ENCODE data around the gene CSNK1G2.
"Not testable (repeated sequence)": the region's sequence is repeated elsewhere in the genome, so short reads cannot be mapped to it uniquely, and the experiment has no call there.

The CSNK1G2 gene

GRCh38 chr19:1969176-1970002, 28.4 kb downstream of the CSNK1G2 start:
- DNase-seq: no peak

GRCh38 chr19:1970003-1970805, 29.2 kb downstream of the CSNK1G2 start:
- no peak for DNase-seq

GRCh38 chr19:1970806-1971502, 30.0 kb downstream of the CSNK1G2 start:
- DNase-seq: no peak

- no peak for DNase-seq
Measured at GRCh38 chr19:1974381-1975161, 33.6 kb downstream of the CSNK1G2 start.

- DNase-seq: no peak
Measured at GRCh38 chr19:1975162-1975480, 34.1 kb downstream of the CSNK1G2 start.

- DNase-seq: no peak
Measured at GRCh38 chr19:1977120-1977519, 36.1 kb downstream of the CSNK1G2 start.

GRCh38 chr19:1978346-1978894, 37.4 kb downstream of the CSNK1G2 start:
- no peak for DNase-seq

GRCh38 chr19:1979017-1979416, 38.0 kb downstream of the CSNK1G2 start:
- DNase-seq: no peak

- no peak for DNase-seq
Measured at GRCh38 chr19:1979642-1980041, 38.7 kb downstream of the CSNK1G2 start.

- DNase-seq: no peak
Measured at GRCh38 chr19:1980091-1980808, 39.3 kb downstream of the CSNK1G2 start.

- DNase-seq: no peak
Measured at GRCh38 chr19:1980809-1981181, 39.8 kb downstream of the CSNK1G2 start.

GRCh38 chr19:1981253-1981652, 40.3 kb downstream of the CSNK1G2 start:
- DNase-seq: no peak

- DNase-seq: no peak
Measured at GRCh38 chr19:1984357-1984756, 43.4 kb downstream of the CSNK1G2 start.

GRCh38 chr19:1985588-1986356, 44.8 kb downstream of the CSNK1G2 start:
- DNase-seq: no peak

- DNase-seq: no peak
Measured at GRCh38 chr19:1986357-1987162, 45.6 kb downstream of the CSNK1G2 start.

GRCh38 chr19:1987197-1988187, 46.5 kb downstream of the CSNK1G2 start:
- no peak for DNase-seq

- not testable (repeated sequence) for DNase-seq
Measured at GRCh38 chr19:1988464-1988863, 47.5 kb downstream of the CSNK1G2 start.

GRCh38 chr19:1989513-1990229, 48.7 kb downstream of the CSNK1G2 start:
- no peak for DNase-seq

Measured in central memory CD4-positive, alpha-beta T cell (primary cell).